ENCODE results near the gene C2orf68.

- TF ChIP-seq, protein P1, sequence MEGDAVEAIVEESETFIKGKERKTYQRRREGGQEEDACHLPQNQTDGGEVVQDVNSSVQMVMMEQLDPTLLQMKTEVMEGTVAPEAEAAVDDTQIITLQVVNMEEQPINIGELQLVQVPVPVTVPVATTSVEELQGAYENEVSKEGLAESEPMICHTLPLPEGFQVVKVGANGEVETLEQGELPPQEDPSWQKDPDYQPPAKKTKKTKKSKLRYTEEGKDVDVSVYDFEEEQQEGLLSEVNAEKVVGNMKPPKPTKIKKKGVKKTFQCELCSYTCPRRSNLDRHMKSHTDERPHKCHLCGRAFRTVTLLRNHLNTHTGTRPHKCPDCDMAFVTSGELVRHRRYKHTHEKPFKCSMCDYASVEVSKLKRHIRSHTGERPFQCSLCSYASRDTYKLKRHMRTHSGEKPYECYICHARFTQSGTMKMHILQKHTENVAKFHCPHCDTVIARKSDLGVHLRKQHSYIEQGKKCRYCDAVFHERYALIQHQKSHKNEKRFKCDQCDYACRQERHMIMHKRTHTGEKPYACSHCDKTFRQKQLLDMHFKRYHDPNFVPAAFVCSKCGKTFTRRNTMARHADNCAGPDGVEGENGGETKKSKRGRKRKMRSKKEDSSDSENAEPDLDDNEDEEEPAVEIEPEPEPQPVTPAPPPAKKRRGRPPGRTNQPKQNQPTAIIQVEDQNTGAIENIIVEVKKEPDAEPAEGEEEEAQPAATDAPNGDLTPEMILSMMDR (IDR thresholded peaks at IDR 0.05) = no peak
- TF ChIP-seq EZH2 (IDR thresholded peaks at IDR 0.05; ENCODE audit: borderline replicate concordance, insufficient read depth, low read depth, low read length, poor library complexity, severe bottlenecking) = no peak
Measured at GRCh38 chr2:85660725-85661124, 48.9 kb upstream of the C2orf68 start.

Measured in B cell (primary cell).